Neural cell (in vitro differentiated cells): Measurements from ENCODE around the gene IMPG2. TPM values are rescaled to one million over a fixed set of nuclear protein-coding genes. Genes with fewer than 3 reads are reported as not detected.

Experiments used
- H2AFZ ChIP-seq: fragments of 200-600, 300-800 bp; sonication (generic), shearing (Covaris generic); 2 replicates; pipeline ENCODE4 v1.6.0; 2014; ENCODE audit warnings: low read depth, mild to moderate bottlenecking, antibody characterized with exemption, low read length, moderate library complexity
- H3F3A ChIP-seq: fragments of 200-600 bp; shearing (Covaris generic); 2 replicates; pipeline ENCODE4 v1.6.1; 2016; ENCODE audit warnings: mild to moderate bottlenecking, moderate library complexity, mixed read lengths, antibody characterized with exemption, low read length; ENCODE audit not compliant: insufficient read depth, poor library complexity, severe bottlenecking
- H3K27ac ChIP-seq: fragments of 200-600, 300-800 bp; sonication (generic), shearing (Covaris generic); 2 replicates; pipeline ENCODE4 v1.5.1; 2014; ENCODE audit warnings: mild to moderate bottlenecking, low read length, moderate library complexity
- H3K27me3 ChIP-seq: fragments of 300-800, 200-600 bp; sonication (generic), shearing (Covaris generic); 2 replicates; pipeline ENCODE4 v1.6.0; 2014; ENCODE audit warnings: mild to moderate bottlenecking, low read depth, low read length, moderate library complexity; ENCODE audit not compliant: insufficient read depth
- H3K36me3 ChIP-seq: fragments of 300-800, 200-600 bp; sonication (generic), shearing (Covaris generic); 2 replicates; pipeline ENCODE4 v1.5.1; 2014; ENCODE audit warnings: mild to moderate bottlenecking, antibody characterized with exemption, low read length, moderate library complexity; ENCODE audit not compliant: insufficient read depth
- H3K4me2 ChIP-seq: fragments of 300-800, 200-600 bp; sonication (generic), shearing (Covaris generic); 2 replicates; pipeline ENCODE4 v1.6.0; 2014; ENCODE audit warnings: mild to moderate bottlenecking, low read length
- H3K4me3 ChIP-seq: fragments of 300-800, 200-600 bp; sonication (generic), shearing (Covaris generic); 2 replicates; pipeline ENCODE4 v1.5.1; 2014; ENCODE audit warnings: mild to moderate bottlenecking, low read length, moderate library complexity
- H3K79me2 ChIP-seq: fragments of 200-600 bp; shearing (Covaris generic); replicated peaks from 2 replicates; pipeline ENCODE4 v1.6.0; 2014; ENCODE audit warnings: mild to moderate bottlenecking, low read length, moderate library complexity; ENCODE audit not compliant: insufficient read depth
- H3K9ac ChIP-seq: fragments of 300-800, 200-600 bp; sonication (generic), shearing (Covaris generic); 2 replicates; pipeline ENCODE4 v1.6.1; 2016; ENCODE audit warnings: mild to moderate bottlenecking, low read length, mixed read lengths
- H3K9me2 ChIP-seq: fragments of 200-600 bp; shearing (Covaris generic); 2 replicates; pipeline ENCODE4 v1.6.1; 2016; ENCODE audit warnings: mild to moderate bottlenecking, low read length, mixed read lengths; ENCODE audit not compliant: insufficient read depth
- H3K9me3 ChIP-seq: fragments of 200-600, 300-800 bp; sonication (generic), shearing (Covaris generic); 2 replicates; pipeline ENCODE4 v1.6.1; 2016; ENCODE audit warnings: mild to moderate bottlenecking, mixed run types, low read length, moderate library complexity, mixed read lengths
- H4K20me1 ChIP-seq: fragments of 200-600 bp; shearing (Covaris generic); 2 replicates; pipeline ENCODE4 v1.6.1; 2016; ENCODE audit warnings: mild to moderate bottlenecking, mixed run types; ENCODE audit not compliant: insufficient read depth
- EP300 ChIP-seq: fragments of 450-650 bp; conservative IDR thresholded peaks from 2 replicates; pipeline ENCODE4 v1.6.1; 2014; ENCODE audit warnings: antibody characterized with exemption, mild to moderate bottlenecking, moderate library complexity; ENCODE audit not compliant: poor library complexity, severe bottlenecking
- EZH2 ChIP-seq: fragments of 200-600, 300-800 bp; shearing (Covaris generic), sonication (generic); IDR thresholded peaks from 2 replicates; pipeline ENCODE4 v1.6.1; 2014; ENCODE audit warnings: antibody characterized with exemption, low read length, borderline replicate concordance, mild to moderate bottlenecking; ENCODE audit not compliant: insufficient read depth, poor library complexity, severe bottlenecking
- MXI1 ChIP-seq: fragments of 450-650 bp; conservative IDR thresholded peaks from 2 replicates; pipeline ENCODE4 v1.6.1; 2014; ENCODE audit warnings: antibody characterized with exemption, mild to moderate bottlenecking; ENCODE audit not compliant: poor library complexity, severe bottlenecking
- POLR2AphosphoS5 ChIP-seq: IDR thresholded peaks from 2 replicates; pipeline ENCODE4 v1.6.1; 2012
- SMC3 ChIP-seq: fragments of 450-650 bp; conservative IDR thresholded peaks from 2 replicates; pipeline ENCODE4 v1.6.1; 2014; ENCODE audit warnings: antibody characterized with exemption, mild to moderate bottlenecking, moderate library complexity; ENCODE audit not compliant: poor library complexity
- TAF1 ChIP-seq: IDR thresholded peaks from 2 replicates; pipeline ENCODE4 v1.6.1; 2012; ENCODE audit warnings: low read depth
- polyA plus RNA-seq: library from polyadenylated mRNA; depleted of rRNA; stranded (reverse); fragments of >200 nt; gene quantifications from 2 replicates; pipeline ENCODE4 v1.2.3, GENCODE V29; 2014
- TF ChIP-seq, protein P1 (sequence below): IDR thresholded peaks from 2 replicates; pipeline ENCODE4 v1.6.1; 2012; ENCODE audit warnings: borderline replicate concordance
- TF ChIP-seq, protein P2 (sequence below): fragments of 450-650 bp; IDR thresholded peaks from 2 replicates; pipeline ENCODE4 v1.5.1; 2014; ENCODE audit warnings: antibody characterized with exemption, mild to moderate bottlenecking, moderate library complexity; ENCODE audit not compliant: poor library complexity, severe bottlenecking

The IMPG2 gene
- polyA plus RNA-seq, 1 donor from 2014 or later = 6.3 TPM

DNA sequence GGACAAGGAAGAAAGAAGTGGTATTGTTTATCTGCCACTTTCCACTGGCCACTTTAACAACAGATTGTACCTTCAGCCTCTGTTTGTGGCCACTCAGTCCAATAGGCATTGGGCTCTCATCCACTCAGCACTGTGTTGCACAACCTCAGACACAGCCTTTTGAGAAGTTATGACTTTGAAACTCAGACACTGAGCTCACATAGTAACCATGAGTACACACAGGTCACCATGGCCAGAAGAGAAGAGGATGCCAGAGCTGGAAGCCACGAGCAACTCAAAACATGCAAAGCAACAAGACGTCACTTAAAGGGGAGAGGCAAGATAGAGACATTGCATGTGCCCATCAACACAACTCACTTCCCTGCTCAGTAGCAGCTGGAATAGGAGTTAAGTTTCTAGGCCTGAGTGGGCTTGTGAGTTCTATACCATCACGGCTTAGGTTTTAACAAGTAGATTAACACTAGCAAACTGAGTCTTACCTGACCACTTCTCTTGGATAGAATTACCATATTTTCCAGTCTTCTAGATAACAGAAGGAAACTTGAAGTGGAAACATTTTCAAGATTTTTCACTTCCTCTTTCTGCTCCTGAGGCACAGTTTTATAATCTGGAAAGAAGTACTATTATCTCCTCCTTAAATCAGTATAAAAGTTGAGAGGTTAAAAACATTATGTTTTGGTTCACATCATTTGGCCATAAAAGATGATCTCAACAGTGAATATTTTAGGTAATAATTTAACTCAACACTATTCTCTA, 103.5 kb downstream of the IMPG2 start:
- H3K4me3 ChIP-seq = no peak overlapping the region
- no peak overlapping the region for H3K27ac ChIP-seq
- no peaks in the 10 kb centered on the region for H3K36me3 ChIP-seq
- no peaks in the 10 kb centered on the region for H3F3A ChIP-seq
- H3K79me2 ChIP-seq = no peaks in the 10 kb centered on the region
- no peaks in the 10 kb centered on the region for H3K27me3 ChIP-seq
- H3K9ac ChIP-seq = no peak overlapping the region
- H3K9me3 ChIP-seq = no peaks in the 10 kb centered on the region
- H3K4me2 ChIP-seq = no peak overlapping the region
- no peak for TF ChIP-seq MXI1
- TF ChIP-seq, protein P1, sequence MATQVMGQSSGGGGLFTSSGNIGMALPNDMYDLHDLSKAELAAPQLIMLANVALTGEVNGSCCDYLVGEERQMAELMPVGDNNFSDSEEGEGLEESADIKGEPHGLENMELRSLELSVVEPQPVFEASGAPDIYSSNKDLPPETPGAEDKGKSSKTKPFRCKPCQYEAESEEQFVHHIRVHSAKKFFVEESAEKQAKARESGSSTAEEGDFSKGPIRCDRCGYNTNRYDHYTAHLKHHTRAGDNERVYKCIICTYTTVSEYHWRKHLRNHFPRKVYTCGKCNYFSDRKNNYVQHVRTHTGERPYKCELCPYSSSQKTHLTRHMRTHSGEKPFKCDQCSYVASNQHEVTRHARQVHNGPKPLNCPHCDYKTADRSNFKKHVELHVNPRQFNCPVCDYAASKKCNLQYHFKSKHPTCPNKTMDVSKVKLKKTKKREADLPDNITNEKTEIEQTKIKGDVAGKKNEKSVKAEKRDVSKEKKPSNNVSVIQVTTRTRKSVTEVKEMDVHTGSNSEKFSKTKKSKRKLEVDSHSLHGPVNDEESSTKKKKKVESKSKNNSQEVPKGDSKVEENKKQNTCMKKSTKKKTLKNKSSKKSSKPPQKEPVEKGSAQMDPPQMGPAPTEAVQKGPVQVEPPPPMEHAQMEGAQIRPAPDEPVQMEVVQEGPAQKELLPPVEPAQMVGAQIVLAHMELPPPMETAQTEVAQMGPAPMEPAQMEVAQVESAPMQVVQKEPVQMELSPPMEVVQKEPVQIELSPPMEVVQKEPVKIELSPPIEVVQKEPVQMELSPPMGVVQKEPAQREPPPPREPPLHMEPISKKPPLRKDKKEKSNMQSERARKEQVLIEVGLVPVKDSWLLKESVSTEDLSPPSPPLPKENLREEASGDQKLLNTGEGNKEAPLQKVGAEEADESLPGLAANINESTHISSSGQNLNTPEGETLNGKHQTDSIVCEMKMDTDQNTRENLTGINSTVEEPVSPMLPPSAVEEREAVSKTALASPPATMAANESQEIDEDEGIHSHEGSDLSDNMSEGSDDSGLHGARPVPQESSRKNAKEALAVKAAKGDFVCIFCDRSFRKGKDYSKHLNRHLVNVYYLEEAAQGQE = no peak
- TF ChIP-seq TAF1 = no peak
- no peaks in the 10 kb centered on the region for H3K9me2 ChIP-seq
- H4K20me1 ChIP-seq = no peaks in the 10 kb centered on the region
- no peak overlapping the region for H2AFZ ChIP-seq

DNA sequence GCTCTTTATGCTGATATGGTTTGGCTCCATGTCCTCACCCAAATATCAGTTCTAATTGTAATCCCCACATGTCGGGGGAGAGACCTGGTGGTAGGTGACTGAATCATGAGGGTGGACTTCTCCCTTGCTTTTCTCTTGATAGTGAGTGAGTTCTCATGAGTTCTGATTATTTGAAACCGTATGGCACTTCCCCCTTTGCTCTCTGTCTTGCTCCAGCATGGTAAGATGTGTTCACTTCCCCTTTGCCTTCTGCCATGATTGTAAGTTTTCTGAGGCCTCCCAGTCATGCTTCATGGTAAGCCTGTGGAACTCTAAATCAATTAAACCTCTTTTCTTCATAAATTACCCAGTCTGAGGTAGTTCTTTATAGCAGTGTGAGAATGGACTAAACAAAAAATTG, 107.6 kb downstream of the IMPG2 start:
- Histone ChIP-seq H3K4me2 (no peak overlapping the region), H3K79me2 (no peaks in the 10 kb centered on the region), H3K27me3 (no peaks in the 10 kb centered on the region), H3F3A (no peaks in the 10 kb centered on the region), H3K27ac (no peak overlapping the region), H3K4me3 (no peak overlapping the region), H4K20me1 (no peaks in the 10 kb centered on the region), H3K9me3 (no peaks in the 10 kb centered on the region), H3K9ac (no peak overlapping the region), H3K9me2 (no peaks in the 10 kb centered on the region), H2AFZ (no peak overlapping the region), H3K36me3 (no peaks in the 10 kb centered on the region)
- TF ChIP-seq TAF1 = no peak
- no peak for TF ChIP-seq POLR2AphosphoS5
- TF ChIP-seq, protein P2, sequence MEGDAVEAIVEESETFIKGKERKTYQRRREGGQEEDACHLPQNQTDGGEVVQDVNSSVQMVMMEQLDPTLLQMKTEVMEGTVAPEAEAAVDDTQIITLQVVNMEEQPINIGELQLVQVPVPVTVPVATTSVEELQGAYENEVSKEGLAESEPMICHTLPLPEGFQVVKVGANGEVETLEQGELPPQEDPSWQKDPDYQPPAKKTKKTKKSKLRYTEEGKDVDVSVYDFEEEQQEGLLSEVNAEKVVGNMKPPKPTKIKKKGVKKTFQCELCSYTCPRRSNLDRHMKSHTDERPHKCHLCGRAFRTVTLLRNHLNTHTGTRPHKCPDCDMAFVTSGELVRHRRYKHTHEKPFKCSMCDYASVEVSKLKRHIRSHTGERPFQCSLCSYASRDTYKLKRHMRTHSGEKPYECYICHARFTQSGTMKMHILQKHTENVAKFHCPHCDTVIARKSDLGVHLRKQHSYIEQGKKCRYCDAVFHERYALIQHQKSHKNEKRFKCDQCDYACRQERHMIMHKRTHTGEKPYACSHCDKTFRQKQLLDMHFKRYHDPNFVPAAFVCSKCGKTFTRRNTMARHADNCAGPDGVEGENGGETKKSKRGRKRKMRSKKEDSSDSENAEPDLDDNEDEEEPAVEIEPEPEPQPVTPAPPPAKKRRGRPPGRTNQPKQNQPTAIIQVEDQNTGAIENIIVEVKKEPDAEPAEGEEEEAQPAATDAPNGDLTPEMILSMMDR = no peak
- TF ChIP-seq MXI1 = no peak

DNA sequence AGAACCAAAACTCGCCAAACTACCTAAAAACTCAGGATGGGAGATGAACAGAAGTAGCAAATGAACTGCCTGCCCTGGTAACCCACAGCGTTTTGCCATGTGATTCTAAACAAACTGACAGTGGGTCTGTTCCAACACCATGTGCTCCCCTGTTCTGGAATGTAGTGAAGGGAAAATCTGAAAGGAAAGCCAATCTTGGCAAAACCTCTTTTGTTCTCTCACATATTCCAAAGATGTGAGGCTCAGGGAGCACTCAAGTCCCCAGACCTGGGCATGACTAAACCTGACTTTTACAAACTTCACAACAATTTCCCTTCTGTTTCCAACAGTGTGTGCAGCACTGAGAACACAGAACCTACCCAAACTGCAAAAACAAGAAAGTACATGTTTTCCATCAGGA, 116.1 kb downstream of the IMPG2 start:
- H3K36me3 ChIP-seq = no peaks in the 10 kb centered on the region
- H2AFZ ChIP-seq = no peak overlapping the region
- H3K4me3 ChIP-seq = no peak overlapping the region
- H3K27me3 ChIP-seq = no peaks in the 10 kb centered on the region
- no peaks in the 10 kb centered on the region for H3K9me3 ChIP-seq
- H3K9ac ChIP-seq = no peak overlapping the region
- H3K4me2 ChIP-seq = no peak overlapping the region
- no peaks in the 10 kb centered on the region for H4K20me1 ChIP-seq
- H3F3A ChIP-seq = no peaks in the 10 kb centered on the region
- TF ChIP-seq SMC3 = no peak
- no peak for TF ChIP-seq TAF1
- no peak for TF ChIP-seq POLR2AphosphoS5
- TF ChIP-seq, protein P1 = no peak
- TF ChIP-seq EP300 = no peak
- TF ChIP-seq MXI1 = no peak
- TF ChIP-seq EZH2 = no peak
- TF ChIP-seq, protein P2 = no peak
- no peak overlapping the region for H3K27ac ChIP-seq
- no peaks in the 10 kb centered on the region for H3K9me2 ChIP-seq
- H3K79me2 ChIP-seq = no peaks in the 10 kb centered on the region
